SK-N-SH (cell line): ENCODE results near the gene SAP30. TPM values are rescaled to one million over a fixed set of nuclear protein-coding genes. Genes with fewer than 3 reads are reported as not detected.
A peak's percentile ranks its signal among the peaks of the same experiment; 100 is the strongest.

Experiments used
- CTCF ChIA-PET: fragments of 300-600, 350-600 bp; formaldehyde crosslinking; extraction: SDS; loops from one replicate; lab custom pipeline; 2021; lab: Yijun Ruan, JAX
- POLR2A ChIA-PET: fragments of 350-600 bp; sonication (Branson Sonifier 250); formaldehyde crosslinking; extraction: SDS; loops from one replicate; lab custom pipeline; 2020; ENCODE audit warnings: antibody characterized with exemption, inconsistent platforms; lab: Yijun Ruan, JAX
- DNase-seq: peaks from one replicate; pipeline ENCODE4 v3.0.0; 2012
- H2AFZ ChIP-seq: fragments of 200-600 bp; sonication (generic); 2 replicates; pipeline ENCODE4 v1.8.1; 2016; ENCODE audit warnings: antibody characterized with exemption, mild to moderate bottlenecking, low read depth
- H3F3A ChIP-seq: fragments of 200-600 bp; sonication (generic); replicated peaks from 2 replicates; pipeline ENCODE3; 2016; ENCODE audit warnings: antibody characterized with exemption, mild to moderate bottlenecking; ENCODE audit not compliant: insufficient read depth
- H3K27ac ChIP-seq, 2 experiments: fragments of 200-500 bp in 1 of 2; fragments of 200-600 bp in 1 of 2; sonication (Bioruptor generic) in 1 of 2; sonication (generic), shearing (Covaris generic) in 1 of 2; 2 replicates each; pipeline versions ENCODE4 v1.5.1 to v1.6.1; 2014 to 2016; ENCODE audit warnings: low read depth in 2 of 2, inconsistent platforms in 1 of 2, low read length in 1 of 2, mild to moderate bottlenecking in 1 of 2, mixed read lengths in 1 of 2
- H3K27me3 ChIP-seq: fragments of 200-600 bp; sonication (generic), shearing (Covaris generic); 2 replicates; pipeline ENCODE4 v1.6.1; 2016; ENCODE audit warnings: mixed run types; ENCODE audit not compliant: insufficient read depth
- H3K36me3 ChIP-seq, 2 experiments: fragments of 200-500 bp in 1 of 2; fragments of 200-600 bp in 1 of 2; sonication (Bioruptor generic) in 1 of 2; sonication (generic) in 1 of 2; replicated peaks in 1 of 2; 2 replicates each; pipeline versions ENCODE3 to v1.5.1; 2014 to 2016; ENCODE audit warnings: low read length in 1 of 2, mild to moderate bottlenecking in 1 of 2; ENCODE audit not compliant: insufficient read depth in 2 of 2, control insufficient read depth in 1 of 2
- H3K4me1 ChIP-seq, 2 experiments: fragments of 200-500 bp in 1 of 2; fragments of 200-600 bp in 1 of 2; sonication (Bioruptor generic) in 1 of 2; sonication (generic), shearing (Covaris generic) in 1 of 2; 2 replicates each; pipeline versions ENCODE4 v1.5.1 to v1.6.1; 2014 to 2016; ENCODE audit warnings: low read depth in 1 of 2, low read length in 1 of 2, mixed run types in 1 of 2; ENCODE audit not compliant: insufficient read depth in 2 of 2, control insufficient read depth in 1 of 2
- H3K4me2 ChIP-seq: fragments of 200-600 bp; sonication (generic), shearing (Covaris generic); 2 replicates; pipeline ENCODE4 v1.6.1; 2017; ENCODE audit warnings: mixed run types
- H3K4me3 ChIP-seq, 2 experiments: fragments of 200-500 bp in 1 of 2; fragments of 200-600 bp in 1 of 2; sonication (Bioruptor generic) in 1 of 2; sonication (generic), shearing (Covaris generic) in 1 of 2; 2 replicates each; pipeline versions ENCODE4 v1.5.1 to v1.8.1; 2014 to 2016; ENCODE audit warnings: low read depth in 2 of 2, inconsistent platforms in 1 of 2, low read length in 1 of 2, mild to moderate bottlenecking in 1 of 2, mixed read lengths in 1 of 2, moderate library complexity in 1 of 2
- H3K79me2 ChIP-seq: fragments of 200-600 bp; sonication (generic); 2 replicates; pipeline ENCODE4 v1.8.1; 2017; ENCODE audit warnings: mild to moderate bottlenecking; ENCODE audit not compliant: insufficient read depth
- H3K9ac ChIP-seq: fragments of 200-600 bp; sonication (generic); 2 replicates; pipeline ENCODE4 v1.6.1; 2017; ENCODE audit warnings: mixed run types
- H3K9me2 ChIP-seq: fragments of 200-600 bp; sonication (generic); 2 replicates; pipeline ENCODE4 v1.6.1; 2017; ENCODE audit warnings: mixed run types
- H3K9me3 ChIP-seq: fragments of 200-600 bp; sonication (generic); 2 replicates; pipeline ENCODE4 v1.6.1; 2017; ENCODE audit warnings: mixed run types, mild to moderate bottlenecking, moderate library complexity
- H4K20me1 ChIP-seq: fragments of 200-600 bp; sonication (generic); 2 replicates; pipeline ENCODE4 v1.6.1; 2017; ENCODE audit warnings: mild to moderate bottlenecking, mixed run types; ENCODE audit not compliant: insufficient read depth
- CHD2 ChIP-seq: fragments of 150-350 bp; IDR thresholded peaks from 2 replicates; pipeline ENCODE4 v1.6.1; 2018; ENCODE audit warnings: low read length; ENCODE audit not compliant: partially characterized antibody
- CTCF ChIP-seq: fragments of 200-600 bp; sonication (generic); IDR thresholded peaks from 2 replicates; pipeline ENCODE4 v1.6.1; 2017; ENCODE audit warnings: antibody characterized with exemption, mild to moderate bottlenecking, moderate library complexity
- ELF1 ChIP-seq: IDR thresholded peaks from 2 replicates; pipeline ENCODE4 v1.4.0; 2012
- FOXJ3 ChIP-seq: sonication (generic); formaldehyde crosslinking; IDR thresholded peaks from 2 replicates; pipeline ENCODE4 v1.5.1; 2020; ENCODE audit warnings: mild to moderate bottlenecking, missing genetic modification reagents
- FOXM1 ChIP-seq: IDR thresholded peaks from 2 replicates; pipeline ENCODE4 v1.4.0; 2012; ENCODE audit warnings: low read depth, mild to moderate bottlenecking
- GABPA ChIP-seq: IDR thresholded peaks from 2 replicates; pipeline ENCODE4 v1.4.0; 2012; ENCODE audit warnings: low read depth, mild to moderate bottlenecking
- MAX ChIP-seq: IDR thresholded peaks from 2 replicates; pipeline ENCODE4 v1.4.0; 2012; ENCODE audit warnings: low read depth
- MXI1 ChIP-seq: IDR thresholded peaks from 2 replicates; pipeline ENCODE4 v1.6.1; 2012; ENCODE audit warnings: mild to moderate bottlenecking, low read depth, low read length, improper control_type of control experiment
- NFIC ChIP-seq: IDR thresholded peaks from 2 replicates; pipeline ENCODE4 v1.4.0; 2012; ENCODE audit warnings: borderline replicate concordance
- NRF1 ChIP-seq: IDR thresholded peaks from 2 replicates; pipeline ENCODE4 v1.6.1; 2012; ENCODE audit warnings: low read depth, mild to moderate bottlenecking, low read length
- RCOR1 ChIP-seq: fragments of 150-350 bp; IDR thresholded peaks from 2 replicates; pipeline ENCODE4 v1.6.1; 2017; ENCODE audit warnings: antibody characterized with exemption, low read length
- REST ChIP-seq: IDR thresholded peaks from 2 replicates; pipeline ENCODE4 v1.6.1; 2012; ENCODE audit warnings: mild to moderate bottlenecking, low read depth, low read length, moderate library complexity
- RFX5 ChIP-seq: IDR thresholded peaks from 2 replicates; pipeline ENCODE4 v1.6.1; 2012; ENCODE audit warnings: mild to moderate bottlenecking, improper control_type of control experiment, low read length
- RXRA ChIP-seq: IDR thresholded peaks from 2 replicates; pipeline ENCODE4 v1.4.0; 2012; ENCODE audit warnings: low read depth, mild to moderate bottlenecking, borderline replicate concordance
- SIN3A ChIP-seq: IDR thresholded peaks from 2 replicates; pipeline ENCODE4 v1.6.1; 2012; ENCODE audit warnings: low read depth, mild to moderate bottlenecking, low read length, moderate library complexity, borderline replicate concordance
- SMC3 ChIP-seq: IDR thresholded peaks from 2 replicates; pipeline ENCODE4 v1.6.1; 2012; ENCODE audit warnings: low read depth, low read length, improper control_type of control experiment
- TCF12 ChIP-seq: IDR thresholded peaks from 2 replicates; pipeline ENCODE4 v1.4.0; 2012
- YY1 ChIP-seq: IDR thresholded peaks from 2 replicates; pipeline ENCODE4 v1.4.0; 2012; ENCODE audit warnings: low read depth, mild to moderate bottlenecking
- ZBTB33 ChIP-seq: IDR thresholded peaks from 2 replicates; pipeline ENCODE4 v1.4.0; 2012; ENCODE audit warnings: low read depth, borderline replicate concordance
- WGBS: methylation state at CpG from one replicate; pipeline ENCODE4 v1.1.6; 2017; ENCODE audit warnings: low lambda C conversion rate; 5-methylcytosine and 5-hydroxymethylcytosine counted together
- polyA plus RNA-seq, 3 experiments: library from polyadenylated mRNA; depleted of rRNA; stranded (reverse); fragments of >200 nt; gene quantifications; 2 replicates each; pipeline ENCODE4 v1.2.3, GENCODE V29; 2012

SAP30 gene
- polyA plus RNA-seq, 1 of the 3 experiments (the other 2 are of a cell fraction), result 19.0 TPM

GRCh38 chr4:173330590-173330989, 40.2 kb upstream of the SAP30 start:
- ChIA-PET CTCF (interaction anchor here (0.9 to 5.4 kb wide), 6 partner anchors 12 to 176 kb away, joined by 3 to 37 read pairs (median 4); no protein-coding TSS in a partner anchor), POLR2A (interaction anchor here (0.8 to 1.0 kb wide), 4 partner anchors 9 to 90 kb away, joined by 3 read pairs; partner anchors contain the start of gene SAP30)
- H3K4me2 ChIP-seq, result peak overlapping the region; percentile 17; the same call in 1 of the 2 replicates
- TF ChIP-seq ELF1 (no peak), NFIC (no peak), RCOR1 (no peak), FOXJ3 (CRISPR knock-in tag) (no peak), CHD2 (no peak), MXI1 (no peak), GABPA (no peak), CTCF (no peak), YY1 (no peak)
- no peaks in the 10 kb centered on the region for H3K9me3 ChIP-seq
- DNase-seq, result no peak
- H3K79me2 ChIP-seq, result peaks cover 50% of the 10 kb centered on the region
- peak overlapping the region; percentile 15; the same call in 1 of the 2 replicates for H3K9ac ChIP-seq
- H3K36me3 ChIP-seq, result peaks cover 46 to 61% of the 10 kb centered on the region in 2 experiments
- H3K27me3 ChIP-seq, result no peaks in the 10 kb centered on the region
- no peak overlapping the region for H2AFZ ChIP-seq
- peaks cover 66% of the 10 kb centered on the region for H3F3A ChIP-seq
- H3K4me3 ChIP-seq, result no peak overlapping the region
- H3K4me1 ChIP-seq, result peaks cover 6 to 9% of the 10 kb centered on the region in 2 experiments; a peak in 3 of 4 replicates
- peaks cover 25% of the 10 kb centered on the region for H4K20me1 ChIP-seq
- peak overlapping the region; percentile 22 to 32; a peak in 1 of 4 replicates for H3K27ac ChIP-seq
- 92% methylated on average over 2 of the region's 2 CpGs for WGBS
- no peaks in the 10 kb centered on the region for H3K9me2 ChIP-seq

DNA sequence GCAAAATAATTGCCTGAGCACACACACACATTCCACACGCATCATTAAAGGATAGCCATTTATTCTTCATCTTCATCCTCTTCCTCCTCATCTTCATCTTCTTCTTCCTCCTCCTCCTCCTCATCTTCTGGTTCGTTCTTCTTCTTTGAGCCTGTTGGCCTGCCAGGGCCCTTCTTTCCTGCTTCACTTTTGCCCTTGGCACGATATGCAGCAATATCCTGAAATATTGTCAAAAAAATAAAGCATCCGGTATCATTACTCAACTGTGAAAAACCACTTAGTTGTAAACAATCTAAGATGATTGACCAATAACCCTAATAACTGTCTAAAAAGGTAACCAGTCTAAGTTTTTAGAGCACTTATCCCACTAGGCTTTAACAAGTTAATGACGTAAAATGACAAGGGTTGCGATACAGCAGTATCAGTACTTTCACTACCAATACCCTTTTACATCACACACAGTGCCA, 38.7 kb upstream of the SAP30 start:
- H3K9me3 ChIP-seq, result no peaks in the 10 kb centered on the region
- H3K9me2 ChIP-seq, result no peaks in the 10 kb centered on the region
- peaks cover 43 to 48% of the 10 kb centered on the region in 2 experiments for H3K36me3 ChIP-seq
- WGBS, result 18% methylated on average over 6 of the region's 6 CpGs
- H3K4me2 ChIP-seq, result peak overlapping the region; percentile 90
- H4K20me1 ChIP-seq, result peaks cover 25% of the 10 kb centered on the region
- peak overlapping the region; percentile 96 to 98; a peak in 3 of 4 replicates for H3K27ac ChIP-seq
- H3K4me3 ChIP-seq, result peak overlapping the region; percentile 90 to 99
- peaks cover 19 to 21% of the 10 kb centered on the region in 2 experiments for H3K4me1 ChIP-seq
- H3F3A ChIP-seq, result peaks cover 57% of the 10 kb centered on the region
- ChIA-PET CTCF (interaction anchor here (0.9 to 5.4 kb wide), 8 partner anchors 14 to 88 kb away, joined by 3 to 37 read pairs (median 4); no protein-coding TSS in a partner anchor), POLR2A (interaction anchor here (0.8 to 5.7 kb wide), 2 partner anchors 38 to 156 kb away, joined by 11 to 69 read pairs; partner anchors contain the start of gene SAP30)
- H2AFZ ChIP-seq, result no peak overlapping the region
- peaks cover 60% of the 10 kb centered on the region for H3K79me2 ChIP-seq
- peak overlapping the region; percentile 100 for H3K9ac ChIP-seq
- no peaks in the 10 kb centered on the region for H3K27me3 ChIP-seq
- DNase-seq, result no peak
- TF ChIP-seq NRF1 (no peak), RXRA (no peak), SMC3 (no peak), RFX5 (no peak), NFIC (no peak), GABPA (no peak), ZBTB33 (no peak), SIN3A (no peak), TCF12 (no peak), REST (no peak), YY1 (no peak), MAX (no peak), FOXM1 (no peak)
